Measurements from ENCODE around the gene ADGRB3. TPM values are rescaled to one million over a fixed set of nuclear protein-coding genes. Genes with fewer than 3 reads are reported as not detected.

Gene ADGRB3
- total RNA-seq, 1 donor from 2014 or later: 14.9 TPM

- H3K9me3 Mint-ChIP-seq: no peaks in the 10 kb centered on the region
- H3K4me3 Mint-ChIP-seq: no peak overlapping the region
- peaks cover 2% of the 10 kb centered on the region for H3K27me3 Mint-ChIP-seq (ENCODE audit: low read depth)
- TF ChIP-seq CTCF (IDR thresholded peaks at IDR 0.05; ENCODE audit: unreplicated experiment): no peak
- no peaks in the 10 kb centered on the region for H3K36me3 Mint-ChIP-seq
- peaks cover 2% of the 10 kb centered on the region for H3K4me1 Mint-ChIP-seq
- DNase-seq (ENCODE audit: low spot score in 2 of 2, unreplicated experiment in 2 of 2): no peak
- H3K27ac Mint-ChIP-seq: no peak overlapping the region
Observed at GRCh38 chr6:68988698-68989097, 353.6 kb downstream of the ADGRB3 start.

- DNase-seq (ENCODE audit: low spot score in 2 of 2, unreplicated experiment in 2 of 2): no peak
- Mint-ChIP-seq H3K27me3 (ENCODE audit: low read depth) (peaks cover 2% of the 10 kb centered on the region), H3K27ac (no peak overlapping the region), H3K36me3 (no peaks in the 10 kb centered on the region), H3K4me1 (peaks cover 7% of the 10 kb centered on the region), H3K4me3 (no peak overlapping the region), H3K9me3 (no peaks in the 10 kb centered on the region)
- no peak for TF ChIP-seq CTCF (IDR thresholded peaks at IDR 0.05; ENCODE audit: unreplicated experiment)
Observed at GRCh38 chr6:68990317-68990716, 355.2 kb downstream of the ADGRB3 start.

- TF ChIP-seq CTCF (IDR thresholded peaks at IDR 0.05; ENCODE audit: unreplicated experiment): no peak
- Mint-ChIP-seq H3K36me3 (no peaks in the 10 kb centered on the region), H3K27me3 (ENCODE audit: low read depth) (no peaks in the 10 kb centered on the region), H3K27ac (no peak overlapping the region), H3K9me3 (no peaks in the 10 kb centered on the region), H3K4me3 (no peak overlapping the region), H3K4me1 (peaks cover 14% of the 10 kb centered on the region)
- no peak for DNase-seq (ENCODE audit: low spot score in 2 of 2, unreplicated experiment in 2 of 2)
Observed at GRCh38 chr6:68993911-68994310, 358.8 kb downstream of the ADGRB3 start.

GRCh38 chr6:68994521-68994920, 359.4 kb downstream of the ADGRB3 start:
- H3K9me3 Mint-ChIP-seq: no peaks in the 10 kb centered on the region

GRCh38 chr6:69005199-69005598, 370.1 kb downstream of the ADGRB3 start:
- H3K9me3 Mint-ChIP-seq: no peaks in the 10 kb centered on the region
- DNase-seq (ENCODE audit: low spot score in 2 of 2, unreplicated experiment in 2 of 2): no peak
- no peaks in the 10 kb centered on the region for H3K36me3 Mint-ChIP-seq
- H3K27me3 Mint-ChIP-seq (ENCODE audit: low read depth): no peaks in the 10 kb centered on the region
- no peak overlapping the region for H3K4me3 Mint-ChIP-seq
- no peak overlapping the region for H3K27ac Mint-ChIP-seq
- H3K4me1 Mint-ChIP-seq: no peaks in the 10 kb centered on the region
- no peak for TF ChIP-seq CTCF (IDR thresholded peaks at IDR 0.05; ENCODE audit: unreplicated experiment)

More at GRCh38 chr6:68994521-68994920, 359.4 kb downstream of the ADGRB3 start:
- Mint-ChIP-seq H3K27ac (no peak overlapping the region), H3K4me1 (peaks cover 14% of the 10 kb centered on the region), H3K36me3 (no peaks in the 10 kb centered on the region), H3K27me3 (ENCODE audit: low read depth) (no peaks in the 10 kb centered on the region), H3K4me3 (no peak overlapping the region)
- DNase-seq (ENCODE audit: low spot score in 2 of 2, unreplicated experiment in 2 of 2): no peak
- TF ChIP-seq CTCF (IDR thresholded peaks at IDR 0.05; ENCODE audit: unreplicated experiment): no peak

GRCh38 chr6:69007781-69008180, 372.7 kb downstream of the ADGRB3 start:
- Mint-ChIP-seq H3K36me3 (no peaks in the 10 kb centered on the region), H3K9me3 (no peaks in the 10 kb centered on the region), H3K4me1 (no peaks in the 10 kb centered on the region), H3K27ac (no peak overlapping the region), H3K27me3 (ENCODE audit: low read depth) (no peaks in the 10 kb centered on the region), H3K4me3 (no peak overlapping the region)
- no peak for TF ChIP-seq CTCF (IDR thresholded peaks at IDR 0.05; ENCODE audit: unreplicated experiment)
- no peak for DNase-seq (ENCODE audit: low spot score in 2 of 2, unreplicated experiment in 2 of 2)

Data from mesothelial cell of epicardium (in vitro differentiated cells).